IMR-90 (cell line): ENCODE measurements around the gene PLEKHH1. TPM values are rescaled to one million over a fixed set of nuclear protein-coding genes. Genes with fewer than 3 reads are reported as not detected.

Experiments used
- ATAC-seq: fragments of 200-7000 bp; cut with Tn5 transposase; 2 replicates; pipeline ENCODE4 v1.9.1; 2020; ENCODE audit warnings: low read depth, mild to moderate bottlenecking, moderate library complexity
- BruUV-seq: library from RNA; stranded (reverse); fragments of 400-500 nt; replicated peaks from 2 replicates; lab custom pipeline; 2021; lab: Mats Ljungman, UMichigan
- CTCF ChIA-PET: fragments of 300-600 bp; formaldehyde crosslinking; extraction: SDS; loops from one replicate; lab custom pipeline; 2021; ENCODE audit warnings: antibody characterized with exemption; lab: Yijun Ruan, JAX
- POLR2A ChIA-PET: fragments of 300-600 bp; sonication (Branson Sonifier 250); formaldehyde crosslinking; loops from one replicate; lab custom pipeline; 2022; ENCODE audit warnings: antibody characterized with exemption; ENCODE audit not compliant: unreplicated experiment; lab: Charles Lee
- DNase-seq: peaks from one replicate; pipeline ENCODE4 v3.0.0; 2013
- H2AFZ ChIP-seq: replicated peaks from 2 replicates; pipeline ENCODE3; 2013; ENCODE audit warnings: low read length, mild to moderate bottlenecking; ENCODE audit not compliant: poor library complexity
- H2AK5ac ChIP-seq: 2 replicates; pipeline ENCODE4 v1.6.1; 2013; ENCODE audit warnings: low read depth, low read length, inconsistent platforms
- H2AK9ac ChIP-seq: replicated peaks from 2 replicates; pipeline ENCODE3; 2013; ENCODE audit warnings: mild to moderate bottlenecking, low read depth, low read length, moderate library complexity; ENCODE audit not compliant: poor library complexity
- H2BK120ac ChIP-seq: 2 replicates; pipeline ENCODE4 v1.6.1; 2013; ENCODE audit warnings: low read depth, low read length, inconsistent platforms
- H2BK15ac ChIP-seq: 3 replicates; pipeline ENCODE4 v1.6.1; 2013; ENCODE audit warnings: low read depth, low read length, inconsistent platforms
- H2BK20ac ChIP-seq: 2 replicates; pipeline ENCODE4 v1.6.1; 2013; ENCODE audit warnings: low read depth, mild to moderate bottlenecking, inconsistent platforms, low read length, moderate library complexity
- H2BK5ac ChIP-seq: 2 replicates; pipeline ENCODE4 v1.6.1; 2013; ENCODE audit warnings: mild to moderate bottlenecking, low read depth, low read length, inconsistent platforms; ENCODE audit not compliant: poor library complexity, severe bottlenecking
- H3K14ac ChIP-seq: replicated peaks from 2 replicates; pipeline ENCODE4 v1.6.1; 2013; ENCODE audit warnings: low read depth, low read length, inconsistent platforms
- H3K18ac ChIP-seq: 2 replicates; pipeline ENCODE4 v1.6.1; 2013; ENCODE audit warnings: low read depth, low read length, control low read depth
- H3K23ac ChIP-seq: 2 replicates; pipeline ENCODE4 v1.6.1; 2013; ENCODE audit warnings: low read depth, low read length, inconsistent platforms
- H3K27ac ChIP-seq: 2 replicates; pipeline ENCODE4 v1.5.1; 2013; ENCODE audit warnings: mild to moderate bottlenecking, control low read depth, low read length; ENCODE audit not compliant: insufficient read depth
- H3K27me3 ChIP-seq: 2 replicates; pipeline ENCODE4 v1.6.1; 2013; ENCODE audit warnings: low read length; ENCODE audit not compliant: control insufficient read depth, insufficient read depth
- H3K36me3 ChIP-seq: 2 replicates; pipeline ENCODE4 v1.6.1; 2013; ENCODE audit warnings: low read length, mixed read lengths; ENCODE audit not compliant: control insufficient read depth, insufficient read depth
- H3K4ac ChIP-seq: 2 replicates; pipeline ENCODE4 v1.6.1; 2013; ENCODE audit warnings: low read depth, low read length, inconsistent platforms
- H3K4me1 ChIP-seq: 2 replicates; pipeline ENCODE4 v1.6.1; 2013; ENCODE audit warnings: low read length, mixed read lengths; ENCODE audit not compliant: control insufficient read depth, insufficient read depth
- H3K4me2 ChIP-seq: 2 replicates; pipeline ENCODE4 v1.6.1; 2013; ENCODE audit warnings: low read depth, mild to moderate bottlenecking, control low read depth, low read length, moderate library complexity
- H3K4me3 ChIP-seq: 2 replicates; pipeline ENCODE4 v1.5.1; 2013; ENCODE audit warnings: low read depth, mild to moderate bottlenecking, control low read depth, low read length, moderate library complexity; ENCODE audit not compliant: insufficient read depth
- H3K56ac ChIP-seq: 2 replicates; pipeline ENCODE4 v1.6.1; 2013; ENCODE audit warnings: low read length, inconsistent platforms; ENCODE audit not compliant: insufficient read depth; ENCODE audit errors: extremely low read depth
- H3K79me1 ChIP-seq, 2 experiments: 2 replicates each; pipeline ENCODE4 v1.6.1; 2013; ENCODE audit warnings: low read length in 2 of 2, inconsistent platforms in 1 of 2, low read depth in 1 of 2
- H3K9ac ChIP-seq: 2 replicates; pipeline ENCODE4 v1.6.1; 2013; ENCODE audit warnings: low read depth, low read length, control low read depth
- H3K9me1 ChIP-seq: 2 replicates; pipeline ENCODE4 v1.6.1; 2013; ENCODE audit warnings: low read length, inconsistent platforms; ENCODE audit not compliant: insufficient read depth
- H3K9me3 ChIP-seq: 2 replicates; pipeline ENCODE4 v1.6.1; 2013; ENCODE audit warnings: low read length; ENCODE audit not compliant: control insufficient read depth, insufficient read depth
- H4K20me1 ChIP-seq: 2 replicates; pipeline ENCODE4 v1.6.1; 2013; ENCODE audit warnings: low read length, inconsistent platforms; ENCODE audit not compliant: insufficient read depth
- H4K5ac ChIP-seq: 2 replicates; pipeline ENCODE4 v1.6.1; 2013; ENCODE audit warnings: mild to moderate bottlenecking, low read depth, low read length, control low read depth
- H4K8ac ChIP-seq, 2 experiments: 2 replicates each; pipeline ENCODE4 v1.6.1; 2013; ENCODE audit warnings: low read depth in 2 of 2, low read length in 2 of 2, control low read depth in 1 of 2, inconsistent platforms in 1 of 2
- H4K91ac ChIP-seq: 2 replicates; pipeline ENCODE4 v1.6.1; 2013; ENCODE audit warnings: low read depth, low read length, inconsistent platforms; ENCODE audit not compliant: insufficient read depth
- BHLHE40 ChIP-seq: fragments of 150-350 bp; IDR thresholded peaks from 2 replicates; pipeline ENCODE4 v1.6.1; 2016; ENCODE audit warnings: mild to moderate bottlenecking, low read depth, low read length
- CEBPB ChIP-seq: IDR thresholded peaks from 2 replicates; pipeline ENCODE4 v1.6.1; 2012; ENCODE audit warnings: low read depth, low read length, improper control_type of control experiment
- CHD1 ChIP-seq: IDR thresholded peaks from 2 replicates; pipeline ENCODE4 v1.6.1; 2012; ENCODE audit warnings: low read depth, low read length, improper control_type of control experiment
- CTCF ChIP-seq: conservative IDR thresholded peaks from 2 replicates; pipeline ENCODE4 v1.5.1; 2012; ENCODE audit warnings: mild to moderate bottlenecking, low read depth, low read length, improper control_type of control experiment
- ELK1 ChIP-seq: fragments of 150-350 bp; IDR thresholded peaks from 2 replicates; pipeline ENCODE4 v1.6.1; 2016; ENCODE audit warnings: low read depth, mild to moderate bottlenecking, low read length, moderate library complexity, borderline replicate concordance
- FOS ChIP-seq: fragments of 150-350 bp; IDR thresholded peaks from 2 replicates; pipeline ENCODE4 v1.6.1; 2016; ENCODE audit warnings: low read depth, low read length
- MAFK ChIP-seq: IDR thresholded peaks from 2 replicates; pipeline ENCODE4 v1.6.1; 2012; ENCODE audit warnings: low read depth, low read length, improper control_type of control experiment
- MAZ ChIP-seq: IDR thresholded peaks from 2 replicates; pipeline ENCODE4 v1.6.1; 2012; ENCODE audit warnings: low read depth, mild to moderate bottlenecking, low read length, improper control_type of control experiment, moderate library complexity, borderline replicate concordance
- MXI1 ChIP-seq: IDR thresholded peaks from 2 replicates; pipeline ENCODE4 v1.6.1; 2012; ENCODE audit warnings: low read depth, mild to moderate bottlenecking, low read length, moderate library complexity, borderline replicate concordance
- NFE2L2 ChIP-seq: fragments of 150-350 bp; IDR thresholded peaks from 2 replicates; pipeline ENCODE4 v1.6.1; 2016; ENCODE audit warnings: low read depth, mild to moderate bottlenecking, low read length
- POLR2A ChIP-seq: IDR thresholded peaks from 2 replicates; pipeline ENCODE4 v1.6.1; 2012; ENCODE audit warnings: mild to moderate bottlenecking, low read depth, low read length
- RAD21 ChIP-seq: IDR thresholded peaks from 2 replicates; pipeline ENCODE4 v1.6.1; 2012; ENCODE audit warnings: low read length, improper control_type of control experiment
- RCOR1 ChIP-seq: IDR thresholded peaks from 2 replicates; pipeline ENCODE4 v1.6.1; 2012; ENCODE audit warnings: mild to moderate bottlenecking, low read length, improper control_type of control experiment; ENCODE audit not compliant: insufficient replicate concordance
- RFX5 ChIP-seq: IDR thresholded peaks from 2 replicates; pipeline ENCODE4 v1.8.0; 2012; ENCODE audit warnings: low read depth, mild to moderate bottlenecking, low read length, moderate library complexity
- SMC3 ChIP-seq: fragments of 150-350 bp; IDR thresholded peaks from 2 replicates; pipeline ENCODE4 v1.6.1; 2016; ENCODE audit warnings: low read depth, mild to moderate bottlenecking, antibody characterized with exemption, low read length, moderate library complexity
- whole genome bisulfite sequencing, 2 experiments: methylation state at CpG; one replicate each; pipeline versions ENCODE4 v1.1.5 to v1.1.7; 2013; ENCODE audit warnings: missing lambda C conversion rate in 2 of 2; ENCODE audit not compliant: insufficient read length in 1 of 2; ENCODE audit errors: extremely low coverage in 2 of 2; 5-methylcytosine and 5-hydroxymethylcytosine counted together
- dilution Hi-C: fragments of 300-500 bp; cut with HindIII; formaldehyde crosslinking; loops from one replicate; pipeline ENCODE4 v1.14.3; 2018; ENCODE audit warnings: low sequenced_read_pairs; ENCODE audit not compliant: unreplicated experiment
- in situ Hi-C: fragments of 300-500 bp; cut with MboI; formaldehyde crosslinking; loops from 3 replicates; pipeline ENCODE4 v1.14.3; 2019; ENCODE audit warnings: low sequenced_read_pairs, inconsistent platforms, mixed read lengths
- intact Hi-C: fragments of 100-400 bp; cut with micrococcal nuclease; formaldehyde crosslinking; loops from 2 replicates; pipeline ENCODE4 v1.10.0; 2022
- polyA plus RNA-seq, 3 experiments: library from polyadenylated mRNA; depleted of rRNA; stranded (reverse); fragments of >200 nt; gene quantifications; 2 replicates each; pipeline ENCODE4 v1.2.3, GENCODE V29; 2012; ENCODE audit warnings: low replicate concordance in 1 of 3
- total RNA-seq: library from RNA; depleted of rRNA; stranded (reverse); fragments of >200 nt; gene quantifications from 2 replicates; pipeline ENCODE4 v1.2.3, GENCODE V29; 2012
- TF ChIP-seq, protein P1 (sequence below): fragments of 150-350 bp; IDR thresholded peaks from 2 replicates; pipeline ENCODE4 v1.6.1; 2017; ENCODE audit warnings: mild to moderate bottlenecking, antibody characterized with exemption, low read length, low read depth

Gene PLEKHH1
- total and polyA plus RNA-seq, 2 of the 4 experiments (the other 2 are of a cell fraction), result under 0.01 to 0.34 TPM

GRCh38 chr14:67633451-67634147 is 100.5 kb downstream of the PLEKHH1 start:
- Histone ChIP-seq H2AK5ac (no peak overlapping the region), H3K9ac (no peak overlapping the region), H3K56ac (no peak overlapping the region), H4K5ac (no peak overlapping the region), H3K36me3 (no peaks in the 10 kb centered on the region), H3K27me3 (peaks cover 2% of the 10 kb centered on the region), H2BK120ac (no peak overlapping the region), H3K4me2 (no peak overlapping the region), H3K4me1 (no peaks in the 10 kb centered on the region), H4K8ac (no peak overlapping the region), H3K4me3 (no peak overlapping the region), H3K9me3 (no peaks in the 10 kb centered on the region), H2AK9ac (no peak overlapping the region), H3K9me1 (no peaks in the 10 kb centered on the region; the same call in 1 of the 2 replicates), H4K91ac (no peak overlapping the region), H3K14ac (no peak overlapping the region), H2BK5ac (no peak overlapping the region), H3K23ac (no peak overlapping the region), H2BK20ac (no peak overlapping the region), H4K20me1 (no peaks in the 10 kb centered on the region), H3K27ac (no peak overlapping the region), H3K4ac (no peak overlapping the region), H2AFZ (no peak overlapping the region), H3K18ac (no peak overlapping the region), H2BK15ac (no peak overlapping the region), H3K79me1 (no peaks in the 10 kb centered on the region)
- ATAC-seq, result no peak
- no peak for DNase-seq
- BruUV-seq, result no TSS peak
- intact Hi-C loops, result no loop called here
- no CpG with 5 or more reads among the region's 5 CpGs for WGBS, 2 experiments
- dilution Hi-C loops, result no loop called here
- in situ Hi-C loops, result no loop called here
- CTCF ChIA-PET, result no interaction called here
- TF ChIP-seq CHD1 (no peak), MXI1 (no peak), POLR2A (no peak), RCOR1 (no peak), CTCF (no peak), NFE2L2 (no peak), CEBPB (no peak), MAZ (no peak), RAD21 (no peak), BHLHE40 (no peak), RFX5 (no peak), ELK1 (no peak), MAFK (no peak), SMC3 (no peak), FOS (no peak)
- TF ChIP-seq, protein P1, sequence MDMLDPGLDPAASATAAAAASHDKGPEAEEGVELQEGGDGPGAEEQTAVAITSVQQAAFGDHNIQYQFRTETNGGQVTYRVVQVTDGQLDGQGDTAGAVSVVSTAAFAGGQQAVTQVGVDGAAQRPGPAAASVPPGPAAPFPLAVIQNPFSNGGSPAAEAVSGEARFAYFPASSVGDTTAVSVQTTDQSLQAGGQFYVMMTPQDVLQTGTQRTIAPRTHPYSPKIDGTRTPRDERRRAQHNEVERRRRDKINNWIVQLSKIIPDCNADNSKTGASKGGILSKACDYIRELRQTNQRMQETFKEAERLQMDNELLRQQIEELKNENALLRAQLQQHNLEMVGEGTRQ, result no peak
- POLR2A ChIA-PET, result interaction anchor here (0.6 kb wide), 1 partner anchor 41 kb away, joined by 4 read pairs; no protein-coding TSS in a partner anchor
